ENCODE measurements around the gene MTF2. TPM values are rescaled to one million over a fixed set of nuclear protein-coding genes. Genes with fewer than 3 reads are reported as not detected.

MTF2 gene
- total and polyA plus RNA-seq, 4 experiments from 2014 or later, result 46.5 to 74.0 (median 57.9) TPM

GRCh38 chr1:93186667-93187066 is 107.6 kb downstream of the MTF2 start:
- H3K27ac ChIP-seq (ENCODE audit: low read depth, low read length), result no peak overlapping the region
- no peak for DNase-seq
- Mint-ChIP-seq H3K9me3 (no peaks in the 10 kb centered on the region), H3K4me1 (peaks cover 14 to 49% (median 24%) of the 10 kb centered on the region in 4 donors), H3K4me3 (no peak overlapping the region), H3K36me3 (peaks cover 5 to 19% of the 10 kb centered on the region in 2 donors), H3K27me3 (no peaks in the 10 kb centered on the region), H3K27ac (no peak overlapping the region)
- H3K4me1 ChIP-seq (ENCODE audit: insufficient read depth, low read length), result peaks cover 22% of the 10 kb centered on the region
- H3K9me3 ChIP-seq (ENCODE audit: control insufficient read depth in 1 of 2, low read length in 2 of 2), result no peaks in the 10 kb centered on the region
- H3K4me3 ChIP-seq (ENCODE audit: low read length in 2 of 2), result no peak overlapping the region
- ChIA-PET POLR2A (ENCODE audit: partially characterized antibody) (no interaction called here), CTCF (ENCODE audit: partially characterized antibody) (no interaction called here)
- no peaks in the 10 kb centered on the region for H3K27me3 ChIP-seq (ENCODE audit: insufficient read depth, low read length)
- no peaks in the 10 kb centered on the region for H3K36me3 ChIP-seq (ENCODE audit: insufficient read depth, low read length)
- intact Hi-C loops (cut with micrococcal nuclease), result loop anchor here (10.0 kb wide), 1 partner anchor 718 kb away; the partner anchor contains the start of gene GCLM

Other genes with a start within 250 kb of the MTF2 start
- gene RPL5, start 247.2 kb upstream of the MTF2 start, total RNA-seq, result 1,000 to 10,000 TPM; 1,501 to 1,588 TPM
- gene RPL5, start 247.2 kb upstream of the MTF2 start, polyA plus RNA-seq, result 1,000 to 10,000 TPM; 1,927 to 2,646 TPM
- 10 to 100 TPM; 14.5 to 15.8 TPM for gene DIPK1A, start 117.8 kb upstream of the MTF2 start, total RNA-seq
- gene DIPK1A, start 117.8 kb upstream of the MTF2 start, polyA plus RNA-seq, result 10 to 100 TPM; 24.0 to 29.1 TPM
- 10 to 100 TPM; 60.1 to 60.8 TPM for gene TMED5, start 101.1 kb downstream of the MTF2 start, total RNA-seq
- gene TMED5, start 101.1 kb downstream of the MTF2 start, polyA plus RNA-seq, result 10 to 100 TPM; 23.2 to 36.5 TPM
- 10 to 100 TPM in 1 of 2 experiments, 1 to 10 TPM in 1; 9.0 to 14.8 TPM for gene CCDC18, start 101.4 kb downstream of the MTF2 start, total RNA-seq
- 1 to 10 TPM; 1.5 to 5.7 TPM for gene CCDC18, start 101.4 kb downstream of the MTF2 start, polyA plus RNA-seq

Data from CD4-positive, alpha-beta memory T cell (primary cell).